Neural progenitor cell (in vitro differentiated cells): ENCODE measurements around the gene HSPA9. TPM values are rescaled to one million over a fixed set of nuclear protein-coding genes. Genes with fewer than 3 reads are reported as not detected.

Experiments used
- DNase-seq: peaks from one replicate; pipeline ENCODE4 v3.0.0-alpha.2; 2016; ENCODE audit warnings: low spot score
- H2AFZ ChIP-seq: fragments of 200-600 bp; sonication (generic); replicated peaks from 2 replicates; pipeline ENCODE4 v1.6.1; 2016; ENCODE audit warnings: antibody characterized with exemption
- H3F3A ChIP-seq: fragments of 200-600 bp; sonication (generic); 2 replicates; pipeline ENCODE4 v1.6.1; 2016; ENCODE audit warnings: antibody characterized with exemption, low read depth
- H3K27ac ChIP-seq: fragments of 200-600 bp; sonication (generic); 2 replicates; pipeline ENCODE4 v1.5.1; 2016; ENCODE audit warnings: mild to moderate bottlenecking
- H3K27me3 ChIP-seq: fragments of 200-600 bp; sonication (generic); 2 replicates; pipeline ENCODE4 v1.6.1; 2016; ENCODE audit warnings: mild to moderate bottlenecking, moderate library complexity
- H3K36me3 ChIP-seq: fragments of 200-600 bp; sonication (generic); 2 replicates; pipeline ENCODE4 v1.5.1; 2016
- H3K4me1 ChIP-seq: fragments of 200-600 bp; sonication (generic); 2 replicates; pipeline ENCODE4 v1.6.1; 2016; ENCODE audit warnings: mixed run types
- H3K4me2 ChIP-seq: fragments of 200-600 bp; sonication (generic); 2 replicates; pipeline ENCODE4 v1.6.1; 2016
- H3K4me3 ChIP-seq: fragments of 200-600 bp; sonication (generic); 2 replicates; pipeline ENCODE4 v1.5.1; 2016
- H3K79me2 ChIP-seq: fragments of 200-600 bp; sonication (generic); 2 replicates; pipeline ENCODE4 v1.6.1; 2016; ENCODE audit warnings: low read depth
- H3K9ac ChIP-seq: fragments of 200-600 bp; sonication (generic); 2 replicates; pipeline ENCODE4 v1.6.1; 2016
- H3K9me3 ChIP-seq: fragments of 200-600 bp; sonication (generic); 2 replicates; pipeline ENCODE4 v1.5.1; 2016; ENCODE audit warnings: low read depth
- H4K20me1 ChIP-seq: fragments of 200-600 bp; sonication (generic); 2 replicates; pipeline ENCODE4 v1.6.1; 2016; ENCODE audit warnings: low read depth
- H3K27ac Mint-ChIP-seq: 3 replicates; pipeline ENCODE4 v1.8.0; 2021; ENCODE audit warnings: mixed read lengths
- H3K27me3 Mint-ChIP-seq: 2 replicates; pipeline ENCODE4 v1.8.0; 2022; ENCODE audit warnings: low read depth, mild to moderate bottlenecking, inconsistent platforms, moderate library complexity, mixed read lengths; ENCODE audit not compliant: insufficient read depth
- H3K36me3 Mint-ChIP-seq: 3 replicates; pipeline ENCODE4 v1.8.0; 2021; ENCODE audit warnings: mixed read lengths
- H3K4me1 Mint-ChIP-seq: 3 replicates; pipeline ENCODE4 v1.8.0; 2021; ENCODE audit warnings: mixed read lengths
- H3K4me3 Mint-ChIP-seq: 3 replicates; pipeline ENCODE4 v1.8.0; 2021; ENCODE audit warnings: mild to moderate bottlenecking, moderate library complexity, mixed read lengths
- H3K9me3 Mint-ChIP-seq: 3 replicates; pipeline ENCODE4 v1.8.0; 2020; ENCODE audit warnings: mixed read lengths
- EZH2 ChIP-seq: fragments of 200-600 bp; sonication (generic); IDR thresholded peaks from 2 replicates; pipeline ENCODE4 v1.6.1; 2017; ENCODE audit warnings: antibody characterized with exemption, mild to moderate bottlenecking, moderate library complexity
- EZH2phosphoT487 ChIP-seq: fragments of 200-600 bp; sonication (generic); IDR thresholded peaks from 2 replicates; pipeline ENCODE4 v1.6.1; 2017; ENCODE audit warnings: antibody characterized with exemption
- total RNA-seq: library from RNA; depleted of rRNA; stranded (reverse); fragments of >200 nt; gene quantifications from 2 replicates; pipeline ENCODE4 v1.2.3, GENCODE V29; 2015; ENCODE audit warnings: low replicate concordance
- TF ChIP-seq, protein P1 (sequence below): fragments of 200-600 bp; sonication (generic); IDR thresholded peaks from 2 replicates; pipeline ENCODE4 v1.5.1; 2017; ENCODE audit warnings: antibody characterized with exemption, mild to moderate bottlenecking

HSPA9 gene
- total RNA-seq, 1 donor from 2014 or later = 259 TPM

DNA sequence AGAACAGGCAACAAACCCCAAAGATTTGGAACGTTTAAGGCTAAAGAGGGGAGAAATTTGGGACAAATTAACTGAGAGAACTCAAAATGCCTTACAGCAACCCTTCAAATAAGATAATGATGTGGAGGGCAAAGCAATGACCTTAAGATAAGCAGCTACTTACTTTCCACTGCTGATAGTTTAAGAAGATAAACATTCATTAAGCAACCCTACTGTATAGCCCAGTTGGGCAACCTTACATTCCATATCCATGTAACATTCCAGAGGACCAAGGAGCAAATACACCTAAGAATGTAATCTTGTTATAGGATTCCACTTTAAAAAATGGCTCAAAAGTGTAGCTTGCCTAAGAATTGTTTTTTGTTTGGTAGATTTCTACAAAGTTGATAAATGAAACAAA, 47.0 kb downstream of the HSPA9 start:
- H3K79me2 ChIP-seq = peaks cover 100% of the 10 kb centered on the region
- H4K20me1 ChIP-seq = peaks cover 50% of the 10 kb centered on the region
- no peaks in the 10 kb centered on the region for H3K27me3 ChIP-seq
- Mint-ChIP-seq H3K36me3 (peaks cover 25% of the 10 kb centered on the region), H3K27ac (no peak overlapping the region), H3K4me3 (no peak overlapping the region), H3K4me1 (peaks cover 7% of the 10 kb centered on the region), H3K27me3 (peaks cover 2% of the 10 kb centered on the region), H3K9me3 (no peaks in the 10 kb centered on the region)
- peaks cover 15% of the 10 kb centered on the region for H3F3A ChIP-seq
- TF ChIP-seq, protein P1, sequence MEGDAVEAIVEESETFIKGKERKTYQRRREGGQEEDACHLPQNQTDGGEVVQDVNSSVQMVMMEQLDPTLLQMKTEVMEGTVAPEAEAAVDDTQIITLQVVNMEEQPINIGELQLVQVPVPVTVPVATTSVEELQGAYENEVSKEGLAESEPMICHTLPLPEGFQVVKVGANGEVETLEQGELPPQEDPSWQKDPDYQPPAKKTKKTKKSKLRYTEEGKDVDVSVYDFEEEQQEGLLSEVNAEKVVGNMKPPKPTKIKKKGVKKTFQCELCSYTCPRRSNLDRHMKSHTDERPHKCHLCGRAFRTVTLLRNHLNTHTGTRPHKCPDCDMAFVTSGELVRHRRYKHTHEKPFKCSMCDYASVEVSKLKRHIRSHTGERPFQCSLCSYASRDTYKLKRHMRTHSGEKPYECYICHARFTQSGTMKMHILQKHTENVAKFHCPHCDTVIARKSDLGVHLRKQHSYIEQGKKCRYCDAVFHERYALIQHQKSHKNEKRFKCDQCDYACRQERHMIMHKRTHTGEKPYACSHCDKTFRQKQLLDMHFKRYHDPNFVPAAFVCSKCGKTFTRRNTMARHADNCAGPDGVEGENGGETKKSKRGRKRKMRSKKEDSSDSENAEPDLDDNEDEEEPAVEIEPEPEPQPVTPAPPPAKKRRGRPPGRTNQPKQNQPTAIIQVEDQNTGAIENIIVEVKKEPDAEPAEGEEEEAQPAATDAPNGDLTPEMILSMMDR = no peak
- no peak for TF ChIP-seq EZH2phosphoT487
- TF ChIP-seq EZH2 = no peak
- peaks cover 9% of the 10 kb centered on the region for H3K4me1 ChIP-seq
- no peaks in the 10 kb centered on the region for H3K9me3 ChIP-seq
- H2AFZ ChIP-seq = no peak overlapping the region
- no peak overlapping the region for H3K27ac ChIP-seq
- no peaks in the 10 kb centered on the region for H3K36me3 ChIP-seq
- no peak for DNase-seq
- no peak overlapping the region for H3K4me2 ChIP-seq
- H3K9ac ChIP-seq = no peak overlapping the region
- no peak overlapping the region for H3K4me3 ChIP-seq

DNA sequence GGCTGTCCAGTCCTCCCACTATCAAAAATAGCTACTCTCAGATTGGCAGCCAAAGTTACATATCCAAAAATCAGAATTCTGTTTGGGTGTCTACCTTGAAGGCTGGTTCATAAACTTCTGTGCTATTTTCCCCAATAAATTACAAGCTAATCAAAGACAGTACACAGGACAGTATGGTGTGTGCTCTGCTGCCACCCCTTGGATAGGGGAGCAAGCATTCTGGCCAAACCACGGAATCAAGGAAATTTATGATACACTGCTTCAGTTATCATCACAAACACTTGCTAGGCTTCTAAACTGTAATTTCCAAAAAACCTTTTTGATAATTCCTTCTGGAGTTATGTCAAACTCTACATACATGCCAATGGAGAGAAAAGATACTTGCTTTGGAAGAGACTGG, 48.0 kb downstream of the HSPA9 start:
- no peak for DNase-seq
- Mint-ChIP-seq H3K9me3 (no peaks in the 10 kb centered on the region), H3K4me3 (peak overlapping the region; percentile 42), H3K27me3 (peaks cover 2% of the 10 kb centered on the region), H3K27ac (peak overlapping the region; percentile 25), H3K36me3 (peaks cover 18% of the 10 kb centered on the region), H3K4me1 (peaks cover 11% of the 10 kb centered on the region)
- TF ChIP-seq, protein P1 = no peak
- TF ChIP-seq EZH2phosphoT487 (no peak), EZH2 (no peak)
- no peak overlapping the region for H2AFZ ChIP-seq
- no peaks in the 10 kb centered on the region for H3K36me3 ChIP-seq
- H3K79me2 ChIP-seq = peaks cover 100% of the 10 kb centered on the region
- peaks cover 12% of the 10 kb centered on the region for H3K4me1 ChIP-seq
- H4K20me1 ChIP-seq = peaks cover 41% of the 10 kb centered on the region
- no peak overlapping the region for H3K4me3 ChIP-seq
- H3K27ac ChIP-seq = peak overlapping the region; percentile 25
- H3F3A ChIP-seq = peaks cover 19% of the 10 kb centered on the region
- H3K4me2 ChIP-seq = no peak overlapping the region
- H3K9ac ChIP-seq = no peak overlapping the region
- no peaks in the 10 kb centered on the region for H3K9me3 ChIP-seq
- H3K27me3 ChIP-seq = no peaks in the 10 kb centered on the region

DNA sequence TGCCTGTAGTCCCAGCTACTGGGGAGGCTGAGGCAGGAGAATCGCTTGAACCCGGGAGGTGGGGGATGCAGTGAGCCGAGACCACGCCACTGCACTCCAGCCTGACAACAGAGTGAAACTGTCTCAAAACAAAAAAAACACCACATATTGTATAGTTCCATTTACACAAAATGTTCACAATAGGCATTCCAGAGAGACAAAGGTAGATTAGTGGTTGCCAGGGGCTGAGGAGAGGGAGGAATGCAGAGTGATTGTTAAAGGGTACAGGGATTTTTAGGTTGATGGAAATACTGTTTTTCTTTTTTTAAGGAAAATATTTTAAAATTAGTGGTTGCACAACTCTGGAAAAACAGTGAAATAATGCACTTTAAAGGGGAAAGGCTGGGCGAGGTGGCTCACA, 51.8 kb downstream of the HSPA9 start:
- H3K4me1 Mint-ChIP-seq = peaks cover 11% of the 10 kb centered on the region
- H3K79me2 ChIP-seq = peaks cover 96% of the 10 kb centered on the region
- peaks cover 2% of the 10 kb centered on the region for H3K27me3 Mint-ChIP-seq

More for the DNA sequence above, 51.8 kb downstream of the HSPA9 start:
- peaks cover 19% of the 10 kb centered on the region for H3F3A ChIP-seq
- H3K9me3 ChIP-seq = no peaks in the 10 kb centered on the region
- H3K36me3 Mint-ChIP-seq = peaks cover 15% of the 10 kb centered on the region
- no peak overlapping the region for H2AFZ ChIP-seq
- no peaks in the 10 kb centered on the region for H3K27me3 ChIP-seq
- peak; percentile 52 for DNase-seq
- H3K4me3 ChIP-seq = no peak overlapping the region
- no peak overlapping the region for H3K9ac ChIP-seq
- H3K9me3 Mint-ChIP-seq = no peaks in the 10 kb centered on the region
- H3K36me3 ChIP-seq = no peaks in the 10 kb centered on the region
- peak overlapping the region; percentile 89 for H3K27ac ChIP-seq
- peaks cover 12% of the 10 kb centered on the region for H3K4me1 ChIP-seq
- H3K4me2 ChIP-seq = no peak overlapping the region
- peak overlapping the region; percentile 92 for H3K27ac Mint-ChIP-seq
- TF ChIP-seq EZH2 = no peak
- TF ChIP-seq, protein P1 = no peak
- TF ChIP-seq EZH2phosphoT487 = no peak
- H3K4me3 Mint-ChIP-seq = peak overlapping the region; percentile 47
- peaks cover 14% of the 10 kb centered on the region for H4K20me1 ChIP-seq
